Ovary (tissue), 3 donors: ENCODE data around the gene PGD.

ENCODE experiments used
- CTCF ChIP-seq, 3 donors: fragments of 450-650 bp in 2 of 3; fragments of 200-600 bp in 1 of 3; IDR thresholded peaks; one replicate each; pipeline versions ENCODE4 v1.5.1 to v1.8.0; 2016 to 2022; ENCODE audit warnings: antibody characterized with exemption in 3 of 3, mild to moderate bottlenecking in 1 of 3
- EP300 ChIP-seq: sonication (generic); formaldehyde crosslinking; IDR thresholded peaks from one replicate; pipeline ENCODE4 v1.6.1; 2017; ENCODE audit warnings: antibody characterized with exemption
- POLR2A ChIP-seq: fragments of 450-650 bp; IDR thresholded peaks from one replicate; pipeline ENCODE4 v1.6.1; 2017; ENCODE audit warnings: antibody characterized with exemption, mild to moderate bottlenecking, moderate library complexity
- donor health status: DM: no; HTN: no; CAD: no.

- TF ChIP-seq CTCF (IDR thresholded peaks at IDR 0.05) (no peak), EP300 (no peak), POLR2A (no peak)
Observed at GRCh38 chr1:10428984-10429383, 30.1 kb downstream of the PGD start.
